Measurements from ENCODE around the gene PNKP. TPM values are rescaled to one million over a fixed set of nuclear protein-coding genes. Genes with fewer than 3 reads are reported as not detected.

The PNKP gene
- total and polyA plus RNA-seq, 9 of the 15 experiments (the other 6 are each of a cell fraction or from before 2014, with no cell fraction given), result 2.8 to 85.4 (median 25.3) TPM

- Histone ChIP-seq H3K4me2 (ENCODE audit: insufficient read depth, low read length) (no peak overlapping the region), H2AFZ (ENCODE audit: low read depth, low read length) (no peak overlapping the region), H3K36me3 (ENCODE audit: control insufficient read depth, insufficient read depth, low read length) (peaks cover 91% of the 10 kb centered on the region), H3K27ac (ENCODE audit: extremely low read depth, low read depth, low read length) (no peak overlapping the region), H3K9me3 (replicated peaks; ENCODE audit: control insufficient read depth, insufficient read depth, low read depth, low read length) (no peaks in the 10 kb centered on the region), H4K20me1 (replicated peaks; ENCODE audit: control insufficient read depth, insufficient read depth, low read length) (no peaks in the 10 kb centered on the region), H3K27me3 (ENCODE audit: control insufficient read depth in 2 of 2, insufficient read depth in 2 of 2, low read length in 2 of 2) (no peaks in the 10 kb centered on the region), H3K9ac (ENCODE audit: insufficient read depth in 1 of 2, low read depth in 2 of 2, low read length in 2 of 2) (peak overlapping the region in 1 of 2 experiments; percentile 33; a peak in 1 of 4 replicates), H3K4me1 (replicated peaks in 1 of 2; ENCODE audit: control insufficient read depth in 2 of 2, insufficient read depth in 2 of 2, low read length in 2 of 2) (peaks cover 0 to 20% of the 10 kb centered on the region in 2 experiments; a peak in 2 of 5 replicates), H3K79me2 (ENCODE audit: control insufficient read depth, insufficient read depth, low read length) (no peaks in the 10 kb centered on the region), H3K9me1 (ENCODE audit: control insufficient read depth, insufficient read depth, low read length) (peaks cover 2% of the 10 kb centered on the region), H3K4me3 (no peak overlapping the region)
- 0 out of 2 replicates have a peak, but pooled peaks have one; percentile 10 for TF ChIP-seq POLR2G (IDR thresholded peaks at IDR 0.05; ENCODE audit: low read depth, low read length)
- peak; percentile 70 for TF ChIP-seq HCFC1 (IDR thresholded peaks at IDR 0.05; ENCODE audit: low read depth, low read length)
- TF ChIP-seq SIX5 (IDR thresholded peaks at IDR 0.05; ENCODE audit: borderline replicate concordance in 1 of 2, insufficient read depth in 1 of 2, low read depth in 1 of 2, low read length in 2 of 2), result peak in 1 of 2 experiments; percentile 18; a peak in 1 of 4 replicates
- TF ChIP-seq RBFOX2 (IDR thresholded peaks at IDR 0.05; ENCODE audit: low read depth, low read length), result peak; percentile 21; the same call in 1 of the 2 replicates
- peak in 1 of 2 experiments; percentile 91 for TF ChIP-seq AFF1 (IDR thresholded peaks at IDR 0.05; ENCODE audit: low read depth in 1 of 2, partially characterized antibody in 2 of 2)
- no peak for TF ChIP-seq HNRNPUL1 (IDR thresholded peaks at IDR 0.05; ENCODE audit: low read length)
- intact Hi-C loops (cut with micrococcal nuclease), result no loop called here
- FAIRE-seq, result no peak
- in situ Hi-C loops (cut with MboI), result no loop called here
- BruUV-seq (replicated peaks), result no TSS peak
- no peak for DNase-seq (ENCODE audit: extremely low read depth in 1 of 4, low spot score in 3 of 4)
- ChIA-PET POLR2A (interaction anchor here (1.1 to 1.8 kb wide), 2 partner anchors 12 to 14 kb away, joined by 4 to 12 read pairs; partner anchors contain the start of gene PTOV1), CTCF (ENCODE audit: low intra/inter-chr PET ratio) (no interaction called here)
- WGBS (ENCODE audit: insufficient coverage, low coverage, missing lambda C conversion rate), result 93% methylated on average over 18 of the region's 20 CpGs
- peak; percentile 59; the same call in 2 of the 3 replicates for ATAC-seq
These were observed 31.0 kb downstream of the PNKP start for GRCh38 chr19:49836176-49837008.
